GM12892 (cell line): ENCODE results near the gene CYSTM1.

Experiments used
- DNase-seq: peaks from one replicate; pipeline ENCODE4 v3.0.0; 2011; ENCODE audit not compliant: insufficient read length
- FAIRE-seq: peaks from 2 replicates; lab custom pipeline; 2011; peaks lifted over from hg19 to GRCh38; lab: Jason Lieb, UNC
- POLR2A ChIP-seq: IDR thresholded peaks from 2 replicates; pipeline ENCODE4 v1.6.1; 2011; ENCODE audit warnings: low read depth, low read length, control low read depth
- POLR2AphosphoS5 ChIP-seq: IDR thresholded peaks from 2 replicates; pipeline ENCODE4 v1.6.1; 2011; ENCODE audit warnings: low read depth, low read length, control low read depth
- TAF1 ChIP-seq: IDR thresholded peaks from 2 replicates; pipeline ENCODE4 v1.6.1; 2011; ENCODE audit warnings: low read depth, mild to moderate bottlenecking, control low read depth, low read length, borderline replicate concordance

CYSTM1 gene

GRCh38 chr5:140182075-140182711 is 7.2 kb downstream of the CYSTM1 start:
- TF ChIP-seq TAF1, result no peak
- TF ChIP-seq POLR2A, result no peak
- TF ChIP-seq POLR2AphosphoS5, result no peak
- no peak for DNase-seq
- FAIRE-seq, result no peak

GRCh38 chr5:140182803-140183367 is 7.9 kb downstream of the CYSTM1 start:
- DNase-seq, result no peak
- TF ChIP-seq POLR2A (no peak), TAF1 (no peak), POLR2AphosphoS5 (no peak)
- no peak for FAIRE-seq

- DNase-seq (no peak), FAIRE-seq (no peak)
- TF ChIP-seq POLR2AphosphoS5 (no peak), POLR2A (no peak), TAF1 (no peak)
These were observed 10.4 kb downstream of the CYSTM1 start for GRCh38 chr5:140185409-140185808.

GRCh38 chr5:140186267-140186671 is 11.3 kb downstream of the CYSTM1 start:
- TF ChIP-seq POLR2A (no peak), POLR2AphosphoS5 (no peak), TAF1 (no peak)
- DNase-seq (no peak), FAIRE-seq (no peak)

GRCh38 chr5:140189253-140189652 is 14.3 kb downstream of the CYSTM1 start:
- DNase-seq (no peak), FAIRE-seq (no peak)
- no peak for TF ChIP-seq POLR2AphosphoS5
- TF ChIP-seq TAF1, result no peak
- TF ChIP-seq POLR2A, result no peak

GRCh38 chr5:140189977-140190871 is 15.2 kb downstream of the CYSTM1 start:
- TF ChIP-seq TAF1 (no peak), POLR2AphosphoS5 (no peak), POLR2A (no peak)
- FAIRE-seq (no peak), DNase-seq (no peak)

GRCh38 chr5:140190872-140191218 is 15.9 kb downstream of the CYSTM1 start:
- TF ChIP-seq TAF1, result no peak
- no peak for TF ChIP-seq POLR2A
- no peak for TF ChIP-seq POLR2AphosphoS5
- DNase-seq (no peak), FAIRE-seq (no peak)

- DNase-seq, result no peak
- FAIRE-seq, result no peak
- TF ChIP-seq POLR2AphosphoS5, result no peak
- no peak for TF ChIP-seq POLR2A
- TF ChIP-seq TAF1, result no peak
These were observed 17.9 kb downstream of the CYSTM1 start for GRCh38 chr5:140192715-140193430.

- no peak for TF ChIP-seq TAF1
- TF ChIP-seq POLR2AphosphoS5, result no peak
- TF ChIP-seq POLR2A, result no peak
- DNase-seq (no peak), FAIRE-seq (no peak)
These were observed 19.7 kb downstream of the CYSTM1 start for GRCh38 chr5:140194662-140195061.

GRCh38 chr5:140196115-140196814 is 21.3 kb downstream of the CYSTM1 start:
- FAIRE-seq (no peak), DNase-seq (no peak)
- no peak for TF ChIP-seq POLR2AphosphoS5
- TF ChIP-seq TAF1, result no peak
- TF ChIP-seq POLR2A, result no peak
